T-helper 2 cell (primary cell): ENCODE measurements around the gene RXFP3.
"Not testable (repeated sequence)": the region's sequence is repeated elsewhere in the genome, so short reads cannot be mapped to it uniquely, and the experiment has no call there.

Source experiments
- DNase-seq, 5 experiments: peaks; one replicate each; pipeline versions ENCODE4 v3.0.0 to v3.0.0-alpha.2; 2012 to 2022
- total RNA-seq, 2 donors: gene quantifications; one replicate each; lab custom pipeline; 2026; lab: John Stamatoyannopoulos, UW

RXFP3 gene, protein sequence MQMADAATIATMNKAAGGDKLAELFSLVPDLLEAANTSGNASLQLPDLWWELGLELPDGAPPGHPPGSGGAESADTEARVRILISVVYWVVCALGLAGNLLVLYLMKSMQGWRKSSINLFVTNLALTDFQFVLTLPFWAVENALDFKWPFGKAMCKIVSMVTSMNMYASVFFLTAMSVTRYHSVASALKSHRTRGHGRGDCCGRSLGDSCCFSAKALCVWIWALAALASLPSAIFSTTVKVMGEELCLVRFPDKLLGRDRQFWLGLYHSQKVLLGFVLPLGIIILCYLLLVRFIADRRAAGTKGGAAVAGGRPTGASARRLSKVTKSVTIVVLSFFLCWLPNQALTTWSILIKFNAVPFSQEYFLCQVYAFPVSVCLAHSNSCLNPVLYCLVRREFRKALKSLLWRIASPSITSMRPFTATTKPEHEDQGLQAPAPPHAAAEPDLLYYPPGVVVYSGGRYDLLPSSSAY
- 0 reads per million in 2 donors for total RNA-seq

- no peak for DNase-seq
Observed at GRCh38 chr5:33936381-33937016, at the start of gene RXFP3. RXFP3 (plus strand) TSS chr5:33936386; CDS start chr5:33936741, 355 bp downstream.

DNA sequence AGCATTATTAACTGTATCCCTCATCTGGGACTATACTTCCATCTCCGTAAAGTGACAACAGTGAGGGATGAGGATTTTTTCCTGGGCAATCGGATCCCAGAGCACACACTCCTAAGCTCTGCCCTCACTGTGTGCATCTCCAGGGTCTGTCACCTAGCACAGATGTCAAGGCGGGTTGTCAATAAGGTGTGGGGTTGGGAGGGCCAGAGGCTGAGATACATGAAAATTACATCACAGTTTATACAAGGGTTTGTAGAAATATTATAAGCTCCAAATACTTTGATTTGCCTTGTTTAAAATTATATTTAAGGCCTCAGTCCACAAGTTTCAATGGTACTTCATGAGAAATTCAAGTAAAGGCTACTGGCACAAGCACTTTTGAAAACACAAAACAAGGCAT is 48.9 kb upstream of the RXFP3 start:
- DNase-seq: no peak

- DNase-seq: no peak
Observed at GRCh38 chr5:33888587-33888986, 47.6 kb upstream of the RXFP3 start.

GRCh38 chr5:33890131-33891032 is 45.8 kb upstream of the RXFP3 start:
- no peak for DNase-seq

DNA sequence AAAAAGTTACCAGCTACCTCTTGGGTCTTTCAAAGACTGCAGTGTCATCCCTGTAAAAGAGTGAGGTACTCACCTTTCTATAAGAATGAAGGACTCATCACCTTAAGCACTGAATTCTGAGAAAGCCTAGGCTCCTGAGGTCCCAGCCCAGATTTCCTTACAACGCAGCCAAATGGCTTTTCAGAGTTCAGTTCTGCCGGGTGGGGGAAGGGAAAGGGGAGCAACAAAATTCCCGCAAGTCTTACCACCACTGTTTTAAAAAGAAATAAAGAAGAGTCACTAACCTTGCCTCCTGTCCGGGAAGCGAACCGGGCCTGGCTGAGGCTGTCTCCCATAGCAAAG is 44.8 kb upstream of the RXFP3 start:
- DNase-seq: no peak

GRCh38 chr5:33891788-33892619 is 44.2 kb upstream of the RXFP3 start, which contains the start of gene ADAMTS12:
ADAMTS12 (minus strand) TSS chr5:33891990; CDS start chr5:33891856, 134 bp downstream.
- DNase-seq: no peak

DNA sequence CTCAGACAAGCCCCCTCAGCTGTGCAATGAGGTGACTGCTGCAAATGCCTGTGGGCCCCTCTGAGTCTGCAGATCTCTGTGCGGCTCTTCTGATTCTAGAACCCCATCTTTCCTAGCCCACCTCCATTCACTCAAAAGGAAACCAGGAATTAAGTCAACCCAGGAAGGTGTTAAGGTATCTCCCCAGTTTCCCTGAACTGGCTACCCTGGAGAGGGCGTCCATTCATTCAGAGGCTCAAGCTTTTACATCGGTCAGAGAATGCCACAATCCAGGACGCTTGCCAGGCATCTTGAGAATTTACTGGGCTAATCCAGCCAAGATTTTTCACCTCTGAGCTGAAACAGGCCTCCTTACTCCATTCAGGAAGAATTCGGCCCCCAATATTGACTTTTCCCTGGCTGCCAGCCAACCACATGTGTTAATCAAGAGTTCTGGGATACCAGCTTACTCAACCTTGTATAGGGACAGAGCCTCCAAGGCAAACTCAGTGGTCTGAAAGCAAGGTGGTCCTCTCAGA is 43.5 kb upstream of the RXFP3 start:
- no peak for DNase-seq

- no peak for DNase-seq
Observed at GRCh38 chr5:33894566-33894965, 41.6 kb upstream of the RXFP3 start.

- DNase-seq: no peak
Observed at GRCh38 chr5:33901156-33901555, 35.0 kb upstream of the RXFP3 start.

- no peak for DNase-seq
Observed at GRCh38 chr5:33903118-33903517, 33.1 kb upstream of the RXFP3 start.

DNA sequence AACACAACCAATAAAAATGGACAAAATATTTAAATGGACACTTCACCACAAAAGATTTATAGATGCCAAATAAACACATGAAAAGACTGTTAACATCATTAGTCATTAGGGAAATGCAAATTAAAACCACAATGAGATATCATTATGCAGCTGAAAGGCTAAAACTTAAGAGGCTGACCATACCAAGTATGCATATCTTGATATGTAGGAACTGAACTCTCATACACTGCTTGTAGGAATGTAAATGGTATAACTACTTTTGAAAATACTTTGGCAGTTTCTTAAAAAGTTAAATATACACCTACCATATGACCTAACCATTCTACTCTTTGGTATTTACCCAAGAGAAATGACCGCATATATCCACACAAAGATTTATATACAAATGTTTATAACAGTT is 30.8 kb upstream of the RXFP3 start:
- no peak for DNase-seq

- DNase-seq: not testable (repeated sequence)
Observed at GRCh38 chr5:33906248-33906647, 29.9 kb upstream of the RXFP3 start.

DNA sequence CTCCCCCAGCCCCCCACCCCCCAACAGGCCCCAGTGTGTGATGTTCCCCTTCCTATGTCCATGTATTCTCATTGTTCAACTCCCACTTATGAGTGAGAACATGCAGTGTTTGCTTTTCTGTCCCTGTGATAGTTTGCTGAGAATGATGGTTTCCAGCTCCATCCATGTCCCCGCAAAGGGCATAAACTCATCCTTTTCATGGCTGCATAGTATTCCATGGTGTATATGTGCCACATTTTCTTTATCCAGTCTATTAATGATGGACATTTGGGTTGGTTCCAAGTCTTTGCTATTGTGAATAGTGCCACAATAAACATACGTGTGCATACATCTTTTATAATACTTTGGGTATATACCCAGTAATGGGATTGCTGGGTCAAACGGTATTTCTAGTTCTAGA is 21.3 kb upstream of the RXFP3 start:
- not testable (repeated sequence) for DNase-seq

- no peak for DNase-seq
Observed at GRCh38 chr5:33921002-33921401, 15.2 kb upstream of the RXFP3 start.

DNA sequence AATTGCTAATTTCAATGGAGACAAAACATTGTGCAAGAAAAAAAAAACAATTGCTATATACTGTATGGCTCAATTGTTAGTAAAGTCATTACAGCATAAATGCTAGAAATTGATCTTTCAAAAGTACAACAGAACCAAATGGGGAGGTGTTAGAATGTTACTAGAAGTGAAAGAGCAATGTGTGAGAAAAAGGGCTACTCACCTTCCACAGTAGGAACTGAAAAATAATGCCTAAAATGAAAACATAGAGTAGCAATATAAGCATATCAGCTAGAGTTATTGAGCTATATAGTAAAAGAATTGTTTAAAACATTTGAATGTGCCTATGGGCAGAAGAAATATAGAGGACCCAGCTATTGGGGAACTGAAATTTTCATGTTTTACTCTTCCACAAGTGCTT is 10.9 kb upstream of the RXFP3 start:
- DNase-seq: no peak

- DNase-seq: no peak
Observed at GRCh38 chr5:33927685-33928084, 8.5 kb upstream of the RXFP3 start.

GRCh38 chr5:33928283-33928682 is 7.9 kb upstream of the RXFP3 start:
- DNase-seq: no peak

GRCh38 chr5:33929925-33930690 is 6.1 kb upstream of the RXFP3 start:
- no peak for DNase-seq

DNA sequence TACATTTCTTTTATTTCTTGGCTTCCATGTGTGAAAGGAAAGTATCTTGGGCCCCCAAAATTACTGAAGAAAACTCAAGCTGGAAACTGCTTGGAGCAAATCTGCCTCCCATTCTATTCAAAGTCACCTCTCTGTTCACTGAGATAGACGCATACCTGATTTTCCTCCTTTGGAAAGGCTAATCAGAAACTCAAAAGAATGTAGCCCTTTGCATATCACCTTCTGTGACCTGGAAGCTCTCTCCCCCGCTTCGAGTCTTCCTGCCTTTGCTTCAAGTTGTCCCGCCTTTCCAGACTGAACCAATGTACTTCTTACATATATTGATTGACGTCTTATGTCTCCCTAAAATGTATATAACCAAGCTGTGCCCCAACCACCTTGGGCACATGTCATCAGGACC is 5.0 kb upstream of the RXFP3 start:
- no peak for DNase-seq

GRCh38 chr5:33933723-33934169 is 2.4 kb upstream of the RXFP3 start:
- no peak for DNase-seq

GRCh38 chr5:33934176-33934575 is 2.0 kb upstream of the RXFP3 start:
- no peak for DNase-seq
